Stomach (tissue), 4 donors: ENCODE results near the gene SERINC3.

Experiments
- EP300 ChIP-seq: sonication (generic); formaldehyde crosslinking; IDR thresholded peaks from one replicate; pipeline ENCODE4 v1.6.1; 2017; ENCODE audit warnings: antibody characterized with exemption
- POLR2A ChIP-seq, 4 donors: fragments of 450-650 bp; IDR thresholded peaks; one replicate each; pipeline ENCODE4 v1.6.1; 2016; ENCODE audit warnings: antibody characterized with exemption in 4 of 4, control low read depth in 2 of 4, mild to moderate bottlenecking in 1 of 4, moderate library complexity in 1 of 4
- POLR2AphosphoS5 ChIP-seq, 3 donors: sonication (generic); formaldehyde crosslinking; IDR thresholded peaks; one replicate each; pipeline ENCODE4 v1.6.1; 2016; ENCODE audit warnings: antibody characterized with exemption in 3 of 3
- TF ChIP-seq, protein P1 (sequence below), 7 experiments: fragments of 450-650 bp in 4 of 7; fragments of 200-600 bp in 3 of 7; sonication (generic) in 3 of 7; IDR thresholded peaks; one replicate each; pipeline ENCODE4 v1.5.1; 2016 to 2019; ENCODE audit warnings: antibody characterized with exemption in 7 of 7, control low read depth in 2 of 7, mild to moderate bottlenecking in 1 of 7

DNA sequence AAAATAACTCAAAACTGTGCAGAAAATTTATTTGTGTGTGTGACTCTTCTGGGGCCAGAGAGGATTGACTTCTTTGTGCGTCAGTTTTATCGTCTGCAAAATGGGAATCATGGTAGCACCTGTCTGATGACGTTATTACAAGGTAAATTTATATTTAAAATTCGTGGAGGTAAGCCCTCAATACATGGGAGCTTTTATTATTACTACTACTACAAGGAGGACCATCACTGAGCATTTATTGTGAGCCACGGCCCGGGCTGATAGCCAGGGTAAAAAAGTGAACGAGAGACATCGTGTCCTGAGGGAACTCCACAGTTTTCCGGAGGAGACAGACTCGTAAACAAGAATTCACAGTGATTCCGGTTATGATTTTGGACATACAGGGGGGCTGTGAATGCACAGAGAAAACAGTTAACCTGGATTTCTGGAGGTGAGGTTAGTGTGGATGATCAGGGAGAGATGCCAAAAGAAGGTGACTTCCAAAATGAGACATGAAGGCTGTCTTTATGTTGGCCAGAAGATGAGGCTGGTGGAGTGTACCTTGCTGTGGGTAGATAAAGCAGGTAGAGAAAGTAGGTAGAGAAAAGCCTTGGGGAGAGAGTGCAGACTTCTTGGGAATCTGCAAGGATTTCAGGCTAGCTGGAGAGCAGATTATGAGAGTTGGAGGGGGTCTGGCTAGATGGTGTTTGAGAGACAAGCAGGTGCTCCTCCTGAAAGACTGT is 10.6 kb upstream of the SERINC3 start:
- TF ChIP-seq, protein P1, sequence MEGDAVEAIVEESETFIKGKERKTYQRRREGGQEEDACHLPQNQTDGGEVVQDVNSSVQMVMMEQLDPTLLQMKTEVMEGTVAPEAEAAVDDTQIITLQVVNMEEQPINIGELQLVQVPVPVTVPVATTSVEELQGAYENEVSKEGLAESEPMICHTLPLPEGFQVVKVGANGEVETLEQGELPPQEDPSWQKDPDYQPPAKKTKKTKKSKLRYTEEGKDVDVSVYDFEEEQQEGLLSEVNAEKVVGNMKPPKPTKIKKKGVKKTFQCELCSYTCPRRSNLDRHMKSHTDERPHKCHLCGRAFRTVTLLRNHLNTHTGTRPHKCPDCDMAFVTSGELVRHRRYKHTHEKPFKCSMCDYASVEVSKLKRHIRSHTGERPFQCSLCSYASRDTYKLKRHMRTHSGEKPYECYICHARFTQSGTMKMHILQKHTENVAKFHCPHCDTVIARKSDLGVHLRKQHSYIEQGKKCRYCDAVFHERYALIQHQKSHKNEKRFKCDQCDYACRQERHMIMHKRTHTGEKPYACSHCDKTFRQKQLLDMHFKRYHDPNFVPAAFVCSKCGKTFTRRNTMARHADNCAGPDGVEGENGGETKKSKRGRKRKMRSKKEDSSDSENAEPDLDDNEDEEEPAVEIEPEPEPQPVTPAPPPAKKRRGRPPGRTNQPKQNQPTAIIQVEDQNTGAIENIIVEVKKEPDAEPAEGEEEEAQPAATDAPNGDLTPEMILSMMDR (IDR thresholded peaks at IDR 0.05): no peak
- TF ChIP-seq POLR2AphosphoS5 (IDR thresholded peaks at IDR 0.05) (no peak), POLR2A (IDR thresholded peaks at IDR 0.05) (no peak), EP300 (no peak)
